Measurements from ENCODE around the gene SPDYE6. TPM values are rescaled to one million over a fixed set of nuclear protein-coding genes. Genes with fewer than 3 reads are reported as not detected.

The SPDYE6 gene
- total and polyA plus RNA-seq, 10 of the 15 experiments (the other 5 are each of a cell fraction or from before 2014, with no cell fraction given) = 0.05 to 2.3 (median 1.00) TPM; not detected in 6

- TF ChIP-seq, protein P1, sequence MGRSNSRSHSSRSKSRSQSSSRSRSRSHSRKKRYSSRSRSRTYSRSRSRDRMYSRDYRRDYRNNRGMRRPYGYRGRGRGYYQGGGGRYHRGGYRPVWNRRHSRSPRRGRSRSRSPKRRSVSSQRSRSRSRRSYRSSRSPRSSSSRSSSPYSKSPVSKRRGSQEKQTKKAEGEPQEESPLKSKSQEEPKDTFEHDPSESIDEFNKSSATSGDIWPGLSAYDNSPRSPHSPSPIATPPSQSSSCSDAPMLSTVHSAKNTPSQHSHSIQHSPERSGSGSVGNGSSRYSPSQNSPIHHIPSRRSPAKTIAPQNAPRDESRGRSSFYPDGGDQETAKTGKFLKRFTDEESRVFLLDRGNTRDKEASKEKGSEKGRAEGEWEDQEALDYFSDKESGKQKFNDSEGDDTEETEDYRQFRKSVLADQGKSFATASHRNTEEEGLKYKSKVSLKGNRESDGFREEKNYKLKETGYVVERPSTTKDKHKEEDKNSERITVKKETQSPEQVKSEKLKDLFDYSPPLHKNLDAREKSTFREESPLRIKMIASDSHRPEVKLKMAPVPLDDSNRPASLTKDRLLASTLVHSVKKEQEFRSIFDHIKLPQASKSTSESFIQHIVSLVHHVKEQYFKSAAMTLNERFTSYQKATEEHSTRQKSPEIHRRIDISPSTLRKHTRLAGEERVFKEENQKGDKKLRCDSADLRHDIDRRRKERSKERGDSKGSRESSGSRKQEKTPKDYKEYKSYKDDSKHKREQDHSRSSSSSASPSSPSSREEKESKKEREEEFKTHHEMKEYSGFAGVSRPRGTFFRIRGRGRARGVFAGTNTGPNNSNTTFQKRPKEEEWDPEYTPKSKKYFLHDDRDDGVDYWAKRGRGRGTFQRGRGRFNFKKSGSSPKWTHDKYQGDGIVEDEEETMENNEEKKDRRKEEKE (IDR thresholded peaks at IDR 0.05) = no peak
- no peak for TF ChIP-seq GABPA (IDR thresholded peaks at IDR 0.05; ENCODE audit: low read depth)
- no peak for TF ChIP-seq HDAC6 (IDR thresholded peaks at IDR 0.05; ENCODE audit: unreplicated experiment)
- no peak for TF ChIP-seq KLF5 (IDR thresholded peaks at IDR 0.05; ENCODE audit: partially characterized antibody)
- no peak for TF ChIP-seq NR2C1 (IDR thresholded peaks at IDR 0.05)
- no peak for TF ChIP-seq RCOR1 (conservative IDR thresholded peaks at IDR 0.05; ENCODE audit: low read depth, low read length)
- TF ChIP-seq ZNF384 (IDR thresholded peaks at IDR 0.05; ENCODE audit: borderline replicate concordance, low read depth, low read length) = no peak
- TF ChIP-seq IKZF2 (IDR thresholded peaks at IDR 0.05) = peak; percentile 20 to 49; a peak in 2 of 4 replicates
- peak; percentile 95 for TF ChIP-seq SMC3 (IDR thresholded peaks at IDR 0.05; ENCODE audit: borderline replicate concordance, low read length)
- no peak for TF ChIP-seq ESRRA (IDR thresholded peaks at IDR 0.05; ENCODE audit: low read length)
- TF ChIP-seq, protein P2, sequence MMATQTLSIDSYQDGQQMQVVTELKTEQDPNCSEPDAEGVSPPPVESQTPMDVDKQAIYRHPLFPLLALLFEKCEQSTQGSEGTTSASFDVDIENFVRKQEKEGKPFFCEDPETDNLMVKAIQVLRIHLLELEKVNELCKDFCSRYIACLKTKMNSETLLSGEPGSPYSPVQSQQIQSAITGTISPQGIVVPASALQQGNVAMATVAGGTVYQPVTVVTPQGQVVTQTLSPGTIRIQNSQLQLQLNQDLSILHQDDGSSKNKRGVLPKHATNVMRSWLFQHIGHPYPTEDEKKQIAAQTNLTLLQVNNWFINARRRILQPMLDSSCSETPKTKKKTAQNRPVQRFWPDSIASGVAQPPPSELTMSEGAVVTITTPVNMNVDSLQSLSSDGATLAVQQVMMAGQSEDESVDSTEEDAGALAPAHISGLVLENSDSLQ (IDR thresholded peaks at IDR 0.05) = no peak
These were observed 34.6 kb upstream of the SPDYE6 start (continued) for GRCh38 chr7:102390697-102391484.

Data from GM12878 (cell line).